HEK293T (cell line): ENCODE data around the gene IGSF3.

Experiments used
- FOXK2 ChIP-seq: fragments of 450-650 bp; IDR thresholded peaks from 2 replicates; pipeline ENCODE4 v1.6.1; 2016; ENCODE audit warnings: mild to moderate bottlenecking
- FOXM1 ChIP-seq: fragments of 450-650 bp; IDR thresholded peaks from 2 replicates; pipeline ENCODE4 v1.6.1; 2017; ENCODE audit warnings: mild to moderate bottlenecking, borderline replicate concordance
- HDGF ChIP-seq: fragments of 450-650 bp; IDR thresholded peaks from 2 replicates; pipeline ENCODE4 v1.6.1; 2017; ENCODE audit warnings: antibody characterized with exemption, borderline replicate concordance
- SP1 ChIP-seq: fragments of 450-650 bp; IDR thresholded peaks from 2 replicates; pipeline ENCODE4 v1.6.1; 2017
- SUZ12 ChIP-seq: fragments of 450-650 bp; IDR thresholded peaks from 2 replicates; pipeline ENCODE4 v1.6.1; 2016; ENCODE audit warnings: mild to moderate bottlenecking
- TF ChIP-seq, protein P1 (sequence below): fragments of 450-650 bp; IDR thresholded peaks from 2 replicates; pipeline ENCODE4 v1.6.1; 2016

DNA sequence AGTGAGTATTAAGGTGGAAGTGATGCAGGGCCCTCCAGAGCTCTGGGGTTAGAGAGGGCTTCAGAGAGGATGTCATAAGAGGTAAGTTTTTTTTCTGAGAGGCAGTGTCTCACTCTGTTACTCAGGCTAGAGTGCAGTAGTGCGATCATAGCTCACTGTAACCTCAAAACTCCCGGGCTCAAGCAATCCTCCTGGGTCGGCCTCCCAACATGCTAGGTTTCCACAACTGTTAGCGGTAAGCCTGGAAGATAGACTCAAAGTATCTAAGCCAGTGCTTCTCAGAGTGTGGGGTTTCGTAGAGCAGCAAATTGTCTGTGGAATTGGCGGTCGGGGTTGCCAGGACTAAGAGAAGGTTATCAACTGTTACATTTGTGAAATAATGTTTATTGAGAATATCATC, 18.6 kb upstream of the IGSF3 start:
- TF ChIP-seq HDGF = no peak
- no peak for TF ChIP-seq SP1
- no peak for TF ChIP-seq SUZ12
- TF ChIP-seq, protein P1, sequence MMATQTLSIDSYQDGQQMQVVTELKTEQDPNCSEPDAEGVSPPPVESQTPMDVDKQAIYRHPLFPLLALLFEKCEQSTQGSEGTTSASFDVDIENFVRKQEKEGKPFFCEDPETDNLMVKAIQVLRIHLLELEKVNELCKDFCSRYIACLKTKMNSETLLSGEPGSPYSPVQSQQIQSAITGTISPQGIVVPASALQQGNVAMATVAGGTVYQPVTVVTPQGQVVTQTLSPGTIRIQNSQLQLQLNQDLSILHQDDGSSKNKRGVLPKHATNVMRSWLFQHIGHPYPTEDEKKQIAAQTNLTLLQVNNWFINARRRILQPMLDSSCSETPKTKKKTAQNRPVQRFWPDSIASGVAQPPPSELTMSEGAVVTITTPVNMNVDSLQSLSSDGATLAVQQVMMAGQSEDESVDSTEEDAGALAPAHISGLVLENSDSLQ = no peak
- TF ChIP-seq FOXM1 = no peak
- TF ChIP-seq FOXK2 = no peak
